Activated naive CD8-positive, alpha-beta T cell treated with anti-CD3 and anti-CD28 coated beads, Interleukin-2, amount 50 U/mL, for 24 hours (primary cell): ENCODE results near the gene LCNL1.

Experiments
- ATAC-seq: fragments of 150-1000 bp; cut with Tn5 transposase; one replicate; pipeline ENCODE4 v1.10.0; 2021
- DNase-seq: peaks from one replicate; pipeline ENCODE4 v3.0.0; 2021
- H3K27ac Mint-ChIP-seq: one replicate; pipeline ENCODE4 v1.8.0; 2021; ENCODE audit warnings: mild to moderate bottlenecking, mixed read lengths
- H3K27me3 Mint-ChIP-seq: one replicate; pipeline ENCODE4 v1.8.0; 2021; ENCODE audit warnings: mixed read lengths
- H3K36me3 Mint-ChIP-seq: one replicate; pipeline ENCODE4 v1.8.0; 2021; ENCODE audit warnings: low read depth, mixed read lengths
- H3K4me1 Mint-ChIP-seq: one replicate; pipeline ENCODE4 v1.8.0; 2021; ENCODE audit warnings: mixed read lengths
- H3K4me3 Mint-ChIP-seq: one replicate; pipeline ENCODE4 v1.8.0; 2021; ENCODE audit warnings: mild to moderate bottlenecking, moderate library complexity, mixed read lengths
- H3K9me3 Mint-ChIP-seq: one replicate; pipeline ENCODE4 v1.8.0; 2021; ENCODE audit warnings: mixed read lengths

LCNL1 gene

GRCh38 chr9:136952876-136953770 is 29.7 kb upstream of the LCNL1 start:
- H3K27me3 Mint-ChIP-seq: no peaks in the 10 kb centered on the region
- H3K4me3 Mint-ChIP-seq: no peak overlapping the region
- ATAC-seq (no peak), DNase-seq (no peak)
- H3K27ac Mint-ChIP-seq: no peak overlapping the region
- peaks cover 7% of the 10 kb centered on the region for H3K4me1 Mint-ChIP-seq
- H3K36me3 Mint-ChIP-seq: peaks cover 2% of the 10 kb centered on the region
- peaks cover 4% of the 10 kb centered on the region for H3K9me3 Mint-ChIP-seq

GRCh38 chr9:136953771-136954269 is 29.0 kb upstream of the LCNL1 start:
- Mint-ChIP-seq H3K9me3 (peaks cover 4% of the 10 kb centered on the region), H3K4me1 (peaks cover 4% of the 10 kb centered on the region)
- no peak for ATAC-seq

GRCh38 chr9:136954270-136955083 is 28.3 kb upstream of the LCNL1 start:
- DNase-seq (no peak), ATAC-seq (no peak)
- no peaks in the 10 kb centered on the region for H3K27me3 Mint-ChIP-seq
- H3K4me3 Mint-ChIP-seq: no peak overlapping the region
- H3K36me3 Mint-ChIP-seq: peaks cover 2% of the 10 kb centered on the region
- peaks cover 4% of the 10 kb centered on the region for H3K9me3 Mint-ChIP-seq
- H3K4me1 Mint-ChIP-seq: peaks cover 3% of the 10 kb centered on the region
- H3K27ac Mint-ChIP-seq: no peak overlapping the region

More at GRCh38 chr9:136953771-136954269, 29.0 kb upstream of the LCNL1 start:
- Mint-ChIP-seq H3K27me3 (no peaks in the 10 kb centered on the region), H3K27ac (no peak overlapping the region), H3K4me3 (no peak overlapping the region), H3K36me3 (peaks cover 2% of the 10 kb centered on the region)
- DNase-seq: no peak

- Mint-ChIP-seq H3K27ac (no peak overlapping the region), H3K27me3 (no peaks in the 10 kb centered on the region), H3K36me3 (peaks cover 2% of the 10 kb centered on the region), H3K9me3 (peaks cover 4% of the 10 kb centered on the region), H3K4me1 (peaks cover 5% of the 10 kb centered on the region), H3K4me3 (no peak overlapping the region)
- DNase-seq: no peak
- ATAC-seq: no peak
Measured at GRCh38 chr9:136955202-136955942, 27.4 kb upstream of the LCNL1 start.

DNA sequence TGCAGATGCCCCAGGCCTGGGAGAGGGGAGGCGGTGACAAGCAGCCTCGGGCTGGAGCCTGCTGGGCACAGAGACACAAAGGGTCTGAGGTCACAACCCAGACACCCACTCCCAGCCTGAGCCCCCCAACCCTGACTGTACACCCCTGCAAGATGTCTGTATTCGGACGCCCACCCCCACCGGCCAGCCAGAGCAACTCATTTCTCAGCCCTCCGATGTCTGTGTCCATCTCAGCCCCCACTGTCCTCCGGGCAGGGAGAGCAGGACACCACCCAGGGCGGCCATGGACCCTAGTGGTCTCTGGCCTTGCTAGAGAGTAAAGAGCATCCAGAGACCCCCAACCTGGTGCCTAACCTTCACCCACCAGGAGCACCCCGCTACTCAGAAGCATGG is 26.9 kb upstream of the LCNL1 start:
- H3K27me3 Mint-ChIP-seq: no peaks in the 10 kb centered on the region
- H3K4me1 Mint-ChIP-seq: peaks cover 5% of the 10 kb centered on the region
- peaks cover 4% of the 10 kb centered on the region for H3K9me3 Mint-ChIP-seq
- H3K4me3 Mint-ChIP-seq: no peak overlapping the region
- peaks cover 2% of the 10 kb centered on the region for H3K36me3 Mint-ChIP-seq
- no peak overlapping the region for H3K27ac Mint-ChIP-seq
- DNase-seq (no peak), ATAC-seq (no peak)

GRCh38 chr9:136956604-136957003 is 26.2 kb upstream of the LCNL1 start:
- Mint-ChIP-seq H3K27me3 (no peaks in the 10 kb centered on the region), H3K4me3 (no peak overlapping the region), H3K9me3 (peaks cover 4% of the 10 kb centered on the region), H3K27ac (no peak overlapping the region), H3K4me1 (peaks cover 7% of the 10 kb centered on the region), H3K36me3 (peaks cover 2% of the 10 kb centered on the region)
- no peak for ATAC-seq
- no peak for DNase-seq

DNA sequence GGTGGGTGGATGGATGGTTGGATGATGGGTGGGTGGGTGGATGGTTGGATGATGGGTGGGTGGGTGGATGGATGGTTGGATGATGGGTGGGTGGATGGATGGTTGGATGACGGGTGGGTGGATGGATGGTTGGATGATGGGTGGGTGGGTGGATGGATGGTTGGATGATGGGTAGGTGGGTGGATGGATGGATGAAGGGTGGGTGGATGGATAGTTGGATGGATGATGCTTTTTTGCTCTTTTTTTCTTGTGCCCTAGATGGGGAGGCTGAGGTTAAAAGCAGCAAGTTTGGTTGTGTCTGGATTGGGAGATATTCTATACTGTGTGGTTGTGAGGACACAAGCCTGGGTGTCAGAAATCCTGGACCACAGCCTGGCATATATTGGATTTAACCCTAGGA is 25.3 kb upstream of the LCNL1 start:
- H3K4me3 Mint-ChIP-seq: no peak overlapping the region
- no peak overlapping the region for H3K27ac Mint-ChIP-seq
- no peaks in the 10 kb centered on the region for H3K27me3 Mint-ChIP-seq
- DNase-seq (no peak), ATAC-seq (no peak)
- peaks cover 7% of the 10 kb centered on the region for H3K4me1 Mint-ChIP-seq
- peaks cover 4% of the 10 kb centered on the region for H3K9me3 Mint-ChIP-seq
- peaks cover 2% of the 10 kb centered on the region for H3K36me3 Mint-ChIP-seq

DNA sequence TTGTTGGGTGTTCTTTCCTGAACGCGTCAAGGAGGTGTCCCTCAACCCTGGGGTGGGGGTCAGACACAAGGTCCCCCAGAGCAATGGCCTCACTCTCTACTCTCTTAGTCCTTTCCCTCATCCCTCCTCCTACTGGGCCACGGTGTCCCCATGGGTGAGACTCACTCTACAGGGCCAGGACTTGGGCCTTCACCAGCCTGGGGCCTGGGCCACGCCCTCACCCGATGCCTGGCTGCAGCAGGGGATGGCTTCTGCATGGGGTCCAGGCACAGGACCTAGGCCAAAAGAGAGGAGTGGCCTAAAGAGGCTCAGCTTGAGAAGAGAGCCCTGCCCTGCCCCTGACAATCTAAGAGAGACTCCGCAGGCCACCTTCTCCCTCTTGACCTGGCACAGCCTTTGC is 24.9 kb upstream of the LCNL1 start:
- Mint-ChIP-seq H3K4me1 (peaks cover 9% of the 10 kb centered on the region), H3K27ac (no peak overlapping the region), H3K27me3 (no peaks in the 10 kb centered on the region), H3K9me3 (peaks cover 4% of the 10 kb centered on the region), H3K4me3 (no peak overlapping the region), H3K36me3 (peaks cover 2% of the 10 kb centered on the region)
- DNase-seq (no peak), ATAC-seq (no peak)

DNA sequence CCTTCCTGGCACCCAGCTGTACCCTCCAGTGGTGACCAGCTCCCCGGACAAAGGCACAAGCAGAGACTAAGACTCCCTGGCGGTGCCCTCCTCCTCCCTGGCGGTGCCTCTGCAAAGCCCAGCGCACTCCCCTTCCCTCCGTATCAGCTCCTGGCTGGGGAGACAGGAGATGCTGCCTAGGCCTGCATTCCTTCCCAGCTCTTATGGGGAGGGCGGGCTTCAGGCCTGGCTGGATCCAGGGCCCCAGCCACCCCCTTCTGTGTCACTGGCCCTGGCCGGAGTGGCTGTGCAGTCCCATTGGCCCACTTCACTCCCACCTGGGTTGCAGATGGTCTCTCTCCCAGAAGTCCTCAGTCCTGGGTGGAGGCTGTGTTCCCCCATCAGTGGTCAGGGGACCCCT is 24.3 kb upstream of the LCNL1 start:
- ATAC-seq (no peak), DNase-seq (no peak)
- H3K4me1 Mint-ChIP-seq: peaks cover 13% of the 10 kb centered on the region
- H3K36me3 Mint-ChIP-seq: peaks cover 2% of the 10 kb centered on the region
- H3K27ac Mint-ChIP-seq: no peak overlapping the region
- H3K4me3 Mint-ChIP-seq: no peak overlapping the region
- no peaks in the 10 kb centered on the region for H3K27me3 Mint-ChIP-seq
- H3K9me3 Mint-ChIP-seq: peaks cover 4% of the 10 kb centered on the region

- Mint-ChIP-seq H3K27me3 (no peaks in the 10 kb centered on the region), H3K4me1 (peaks cover 13% of the 10 kb centered on the region), H3K27ac (no peak overlapping the region), H3K4me3 (no peak overlapping the region), H3K36me3 (peaks cover 2% of the 10 kb centered on the region), H3K9me3 (peaks cover 4% of the 10 kb centered on the region)
- ATAC-seq: no peak
- DNase-seq: no peak
Measured at GRCh38 chr9:136958898-136959850, 23.6 kb upstream of the LCNL1 start.

GRCh38 chr9:136960212-136960937 is 22.4 kb upstream of the LCNL1 start:
- H3K4me3 Mint-ChIP-seq: no peak overlapping the region
- no peaks in the 10 kb centered on the region for H3K27me3 Mint-ChIP-seq
- ATAC-seq (no peak), DNase-seq (no peak)
- H3K36me3 Mint-ChIP-seq: peaks cover 2% of the 10 kb centered on the region
- H3K4me1 Mint-ChIP-seq: peaks cover 19% of the 10 kb centered on the region
- no peak overlapping the region for H3K27ac Mint-ChIP-seq
- H3K9me3 Mint-ChIP-seq: peaks cover 4% of the 10 kb centered on the region

- peaks cover 25% of the 10 kb centered on the region for H3K4me1 Mint-ChIP-seq
- H3K27me3 Mint-ChIP-seq: no peaks in the 10 kb centered on the region
- peaks cover 2% of the 10 kb centered on the region for H3K36me3 Mint-ChIP-seq
- H3K4me3 Mint-ChIP-seq: no peak overlapping the region
- H3K27ac Mint-ChIP-seq: no peak overlapping the region
- DNase-seq (no peak), ATAC-seq (no peak)
- H3K9me3 Mint-ChIP-seq: peaks cover 4% of the 10 kb centered on the region
Measured at GRCh38 chr9:136960938-136961275, 21.9 kb upstream of the LCNL1 start.
